ENCODE data around the gene DOK5.

Gene DOK5

DNA sequence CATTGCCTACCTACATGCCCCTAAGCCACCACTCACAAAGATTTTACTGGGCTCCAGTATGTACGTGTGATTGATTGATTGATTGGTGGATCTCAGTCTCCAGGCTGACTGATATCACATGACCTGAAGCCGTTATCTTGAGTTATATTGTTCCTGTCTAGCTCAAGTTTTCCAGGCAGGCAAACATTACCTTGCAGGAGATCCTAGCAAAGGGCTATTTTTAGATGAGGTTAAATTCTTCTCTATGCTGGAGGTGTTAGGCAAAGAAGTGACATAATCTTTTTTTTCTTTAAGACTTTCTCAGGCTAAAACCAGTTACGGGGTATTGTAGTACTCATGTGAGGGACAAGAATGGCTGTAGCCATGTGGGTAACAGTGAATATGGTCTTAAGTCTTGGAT is 125.2 kb downstream of the DOK5 start:
- H3K18ac ChIP-seq (ENCODE audit: low read length): no peak overlapping the region
- H4K91ac ChIP-seq (ENCODE audit: low read depth, low read length, poor library complexity): no peak overlapping the region
- no peak overlapping the region for H2BK15ac ChIP-seq (ENCODE audit: low read length)
- H3K9me3 ChIP-seq (replicated peaks in 1 of 2; ENCODE audit: control insufficient read depth in 2 of 2, insufficient read depth in 1 of 2, low read depth in 1 of 2, low read length in 2 of 2): peaks cover 0 to 2% of the 10 kb centered on the region in 2 donors
- no peaks in the 10 kb centered on the region for H3K79me1 ChIP-seq (ENCODE audit: low read depth, low read length)
- no peak overlapping the region for H3K14ac ChIP-seq (ENCODE audit: low read length)
- no peak overlapping the region for H3K27ac ChIP-seq (replicated peaks; ENCODE audit: low read length)
- no peak for DNase-seq (ENCODE audit: low spot score)
- no peak overlapping the region for H2BK12ac ChIP-seq (ENCODE audit: low read length)
- no peak overlapping the region for H2AK5ac ChIP-seq (ENCODE audit: low read depth, low read length)
- no peaks in the 10 kb centered on the region for H3K27me3 ChIP-seq (ENCODE audit: control insufficient read depth in 3 of 3, insufficient read depth in 3 of 3, low read depth in 1 of 3, low read length in 3 of 3)
- no peak overlapping the region for H3K4me3 ChIP-seq (ENCODE audit: low read length in 2 of 2)
- H3K36me3 ChIP-seq (replicated peaks in 1 of 2; ENCODE audit: control insufficient read depth in 2 of 2, insufficient read depth in 2 of 2, low read length in 2 of 2): no peaks in the 10 kb centered on the region
- H3K4me2 ChIP-seq (ENCODE audit: insufficient read depth, low read length, poor library complexity, severe bottlenecking): no peak overlapping the region
- H3K9ac ChIP-seq (ENCODE audit: low read depth, low read length, poor library complexity): no peak overlapping the region
- no peaks in the 10 kb centered on the region for H3K4me1 ChIP-seq (ENCODE audit: control insufficient read depth in 2 of 2, insufficient read depth in 1 of 2, low read depth in 1 of 2, low read length in 2 of 2)
- WGBS, 2 donors (ENCODE audit: extremely low coverage in 2 of 2, insufficient read length in 2 of 2, insufficient replicate concordance in 1 of 2): no CpG with 5 or more reads among the region's 3 CpGs
- H2AFZ ChIP-seq (ENCODE audit: low read length): no peak overlapping the region
- no peak overlapping the region for H2BK5ac ChIP-seq (ENCODE audit: low read length)
- H3K4ac ChIP-seq (ENCODE audit: low read length): no peak overlapping the region
- no peak overlapping the region for H4K8ac ChIP-seq (ENCODE audit: low read depth, low read length)
- H3K23ac ChIP-seq (ENCODE audit: low read depth, low read length, poor library complexity): no peak overlapping the region
- H2BK120ac ChIP-seq (ENCODE audit: low read depth, low read length): no peak overlapping the region

DNA sequence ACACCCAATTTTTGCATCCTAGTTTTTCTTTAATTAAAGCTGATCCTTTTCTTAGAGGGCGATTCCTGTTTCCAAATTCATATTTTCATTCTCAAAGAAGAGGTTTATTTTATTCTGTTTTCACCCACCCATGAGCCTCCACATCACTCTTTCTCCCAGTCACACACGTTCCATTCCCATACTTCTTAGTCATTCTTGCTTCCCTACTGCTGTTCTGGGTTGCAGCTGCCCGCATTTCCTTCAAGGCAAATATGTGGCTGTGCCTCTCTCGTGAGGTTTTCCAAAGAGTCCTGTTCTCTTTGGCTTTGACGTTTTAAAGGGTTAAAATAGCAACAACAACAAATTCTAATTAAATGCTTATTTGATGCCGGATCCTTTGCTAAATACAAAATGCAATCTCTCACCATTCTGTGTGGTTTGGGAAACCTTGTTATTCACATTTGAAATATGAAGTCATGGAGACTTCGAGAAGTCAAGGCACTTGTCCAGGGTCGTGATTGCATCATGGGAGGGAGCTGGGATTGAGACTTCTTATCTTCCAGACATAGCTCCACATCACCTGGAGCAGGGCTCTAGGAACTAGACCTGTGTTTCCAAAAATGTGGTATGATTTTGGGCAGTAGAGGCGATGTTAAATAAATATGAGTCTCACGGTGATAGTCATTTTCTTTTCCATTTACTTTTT is 126.6 kb downstream of the DOK5 start:
- no peak overlapping the region for H2BK15ac ChIP-seq (ENCODE audit: low read length)
- peaks cover 0 to 2% of the 10 kb centered on the region in 2 donors for H3K9me3 ChIP-seq (replicated peaks in 1 of 2; ENCODE audit: control insufficient read depth in 2 of 2, insufficient read depth in 1 of 2, low read depth in 1 of 2, low read length in 2 of 2)
- H3K4ac ChIP-seq (ENCODE audit: low read length): no peak overlapping the region
- no peak overlapping the region for H3K18ac ChIP-seq (ENCODE audit: low read length)
- H2AFZ ChIP-seq (ENCODE audit: low read length): no peak overlapping the region
- no peak overlapping the region for H3K9ac ChIP-seq (ENCODE audit: low read depth, low read length, poor library complexity)
- no peak overlapping the region for H2BK120ac ChIP-seq (ENCODE audit: low read depth, low read length)
- H3K4me1 ChIP-seq (ENCODE audit: control insufficient read depth in 2 of 2, insufficient read depth in 1 of 2, low read depth in 1 of 2, low read length in 2 of 2): no peaks in the 10 kb centered on the region
- H3K79me1 ChIP-seq (ENCODE audit: low read depth, low read length): no peaks in the 10 kb centered on the region
- no peak for DNase-seq (ENCODE audit: low spot score)
- no peak overlapping the region for H4K91ac ChIP-seq (ENCODE audit: low read depth, low read length, poor library complexity)
- H2AK5ac ChIP-seq (ENCODE audit: low read depth, low read length): no peak overlapping the region
- no peak overlapping the region for H3K23ac ChIP-seq (ENCODE audit: low read depth, low read length, poor library complexity)
- H3K4me2 ChIP-seq (ENCODE audit: insufficient read depth, low read length, poor library complexity, severe bottlenecking): no peak overlapping the region
- no peak overlapping the region for H2BK5ac ChIP-seq (ENCODE audit: low read length)
- no CpG with 5 or more reads among the region's 10 CpGs for WGBS, 2 donors (ENCODE audit: extremely low coverage in 2 of 2, insufficient read length in 2 of 2, insufficient replicate concordance in 1 of 2)
- no peak overlapping the region for H2BK12ac ChIP-seq (ENCODE audit: low read length)
- no peaks in the 10 kb centered on the region for H3K27me3 ChIP-seq (ENCODE audit: control insufficient read depth in 3 of 3, insufficient read depth in 3 of 3, low read depth in 1 of 3, low read length in 3 of 3)
- H3K27ac ChIP-seq (replicated peaks; ENCODE audit: low read length): no peak overlapping the region
- H3K4me3 ChIP-seq (ENCODE audit: low read length in 2 of 2): no peak overlapping the region
- no peaks in the 10 kb centered on the region for H3K36me3 ChIP-seq (replicated peaks in 1 of 2; ENCODE audit: control insufficient read depth in 2 of 2, insufficient read depth in 2 of 2, low read length in 2 of 2)
- no peak overlapping the region for H3K14ac ChIP-seq (ENCODE audit: low read length)
- no peak overlapping the region for H4K8ac ChIP-seq (ENCODE audit: low read depth, low read length)

DNA sequence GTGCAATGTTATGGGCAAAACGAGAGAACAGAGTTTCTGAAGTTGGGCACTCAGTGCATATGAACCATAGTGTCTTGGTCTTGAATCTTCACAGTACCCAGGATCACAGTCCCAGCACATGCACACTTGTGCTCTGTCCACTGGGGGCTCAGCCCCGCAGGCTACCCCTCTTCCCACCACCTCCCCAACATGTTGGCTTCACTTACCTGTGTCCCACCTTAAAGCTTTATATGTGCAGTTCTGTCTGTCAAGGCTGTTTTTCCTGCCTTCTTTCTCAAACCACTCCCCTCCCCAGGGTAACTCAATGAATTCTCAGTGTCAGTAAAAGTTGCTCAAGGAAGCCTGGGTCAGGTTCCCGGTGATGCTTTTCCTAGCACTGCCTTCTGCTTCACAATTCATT is 129.9 kb downstream of the DOK5 start:
- Histone ChIP-seq H3K9me3 (replicated peaks in 1 of 2; ENCODE audit: control insufficient read depth in 2 of 2, insufficient read depth in 1 of 2, low read depth in 1 of 2, low read length in 2 of 2) (no peaks in the 10 kb centered on the region), H3K23ac (ENCODE audit: low read depth, low read length, poor library complexity) (no peak overlapping the region), H3K18ac (ENCODE audit: low read length) (no peak overlapping the region), H3K27ac (replicated peaks; ENCODE audit: low read length) (no peak overlapping the region), H3K4ac (ENCODE audit: low read length) (no peak overlapping the region), H3K14ac (ENCODE audit: low read length) (no peak overlapping the region), H2BK120ac (ENCODE audit: low read depth, low read length) (no peak overlapping the region), H2BK5ac (ENCODE audit: low read length) (no peak overlapping the region), H3K27me3 (ENCODE audit: control insufficient read depth in 3 of 3, insufficient read depth in 3 of 3, low read depth in 1 of 3, low read length in 3 of 3) (no peaks in the 10 kb centered on the region), H3K9ac (ENCODE audit: low read depth, low read length, poor library complexity) (no peak overlapping the region), H2BK15ac (ENCODE audit: low read length) (no peak overlapping the region), H4K91ac (ENCODE audit: low read depth, low read length, poor library complexity) (no peak overlapping the region), H4K8ac (ENCODE audit: low read depth, low read length) (no peak overlapping the region), H2AK5ac (ENCODE audit: low read depth, low read length) (no peak overlapping the region), H2AFZ (ENCODE audit: low read length) (no peak overlapping the region), H3K36me3 (replicated peaks in 1 of 2; ENCODE audit: control insufficient read depth in 2 of 2, insufficient read depth in 2 of 2, low read length in 2 of 2) (no peaks in the 10 kb centered on the region), H3K79me1 (ENCODE audit: low read depth, low read length) (no peaks in the 10 kb centered on the region), H3K4me3 (ENCODE audit: low read length in 2 of 2) (no peak overlapping the region), H2BK12ac (ENCODE audit: low read length) (no peak overlapping the region), H3K4me2 (ENCODE audit: insufficient read depth, low read length, poor library complexity, severe bottlenecking) (no peak overlapping the region), H3K4me1 (ENCODE audit: control insufficient read depth in 2 of 2, insufficient read depth in 1 of 2, low read depth in 1 of 2, low read length in 2 of 2) (no peaks in the 10 kb centered on the region)
- WGBS, 2 donors (ENCODE audit: extremely low coverage in 2 of 2, insufficient read length in 2 of 2, insufficient replicate concordance in 1 of 2): no CpG with 5 or more reads among the region's 3 CpGs
- no peak for DNase-seq (ENCODE audit: low spot score)

DNA sequence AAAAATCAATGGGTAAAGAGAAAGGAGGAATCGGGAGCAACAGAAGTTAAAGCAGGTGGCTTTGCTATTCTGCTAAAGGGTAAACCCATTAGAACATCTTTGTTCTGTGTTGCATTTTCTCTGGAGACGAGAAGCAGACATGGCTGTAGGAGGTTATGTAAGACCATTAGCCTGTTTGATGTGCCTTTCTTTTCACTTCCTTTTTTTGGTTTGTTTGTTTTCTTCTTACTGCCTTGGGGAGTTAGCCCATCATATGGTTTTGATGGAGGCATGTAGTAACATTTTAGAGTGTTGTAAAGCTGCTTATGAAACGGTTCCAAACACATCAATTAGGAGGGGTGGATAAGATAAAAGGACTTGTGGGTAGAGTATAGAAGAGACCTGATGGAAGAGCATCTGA is 131.0 kb downstream of the DOK5 start:
- Histone ChIP-seq H3K4me2 (ENCODE audit: insufficient read depth, low read length, poor library complexity, severe bottlenecking) (no peak overlapping the region), H3K79me1 (ENCODE audit: low read depth, low read length) (no peaks in the 10 kb centered on the region), H4K91ac (ENCODE audit: low read depth, low read length, poor library complexity) (no peak overlapping the region), H4K8ac (ENCODE audit: low read depth, low read length) (no peak overlapping the region), H3K4ac (ENCODE audit: low read length) (no peak overlapping the region), H3K36me3 (replicated peaks in 1 of 2; ENCODE audit: control insufficient read depth in 2 of 2, insufficient read depth in 2 of 2, low read length in 2 of 2) (no peaks in the 10 kb centered on the region), H2AFZ (ENCODE audit: low read length) (no peak overlapping the region), H2AK5ac (ENCODE audit: low read depth, low read length) (no peak overlapping the region), H3K27ac (replicated peaks; ENCODE audit: low read length) (no peak overlapping the region), H2BK12ac (ENCODE audit: low read length) (no peak overlapping the region), H2BK120ac (ENCODE audit: low read depth, low read length) (no peak overlapping the region), H3K9ac (ENCODE audit: low read depth, low read length, poor library complexity) (no peak overlapping the region), H3K4me3 (ENCODE audit: low read length in 2 of 2) (no peak overlapping the region), H3K18ac (ENCODE audit: low read length) (no peak overlapping the region), H2BK5ac (ENCODE audit: low read length) (no peak overlapping the region), H3K4me1 (ENCODE audit: control insufficient read depth in 2 of 2, insufficient read depth in 1 of 2, low read depth in 1 of 2, low read length in 2 of 2) (no peaks in the 10 kb centered on the region), H3K14ac (ENCODE audit: low read length) (no peak overlapping the region), H2BK15ac (ENCODE audit: low read length) (no peak overlapping the region), H3K23ac (ENCODE audit: low read depth, low read length, poor library complexity) (no peak overlapping the region), H3K9me3 (replicated peaks in 1 of 2; ENCODE audit: control insufficient read depth in 2 of 2, insufficient read depth in 1 of 2, low read depth in 1 of 2, low read length in 2 of 2) (no peaks in the 10 kb centered on the region), H3K27me3 (ENCODE audit: control insufficient read depth in 3 of 3, insufficient read depth in 3 of 3, low read depth in 1 of 3, low read length in 3 of 3) (no peaks in the 10 kb centered on the region)
- no CpG with 5 or more reads among the region's 3 CpGs for WGBS, 2 donors (ENCODE audit: extremely low coverage in 2 of 2, insufficient read length in 2 of 2, insufficient replicate concordance in 1 of 2)
- no peak for DNase-seq (ENCODE audit: low spot score)

Data from neuronal stem cell (in vitro differentiated cells).